Fibroblast of lung (primary cell): ENCODE results near the gene RASGRF2. TPM values are rescaled to one million over a fixed set of nuclear protein-coding genes. Genes with fewer than 3 reads are reported as not detected.

Experiments used
- DNase-seq, 2 donors: peaks; one replicate each; pipeline versions ENCODE4 v3.0.0 to v3.0.0-alpha.2; 2010; ENCODE audit warnings: low read depth in 2 of 2
- H2AFZ ChIP-seq: 2 replicates; pipeline ENCODE4 v1.5.1; 2012; ENCODE audit warnings: low read length, control low read depth, inconsistent platforms
- H3K27ac ChIP-seq: 2 replicates; pipeline ENCODE4 v1.5.1; 2011; ENCODE audit warnings: low read length, control low read depth; ENCODE audit not compliant: insufficient read depth
- H3K27me3 ChIP-seq: 2 replicates; pipeline ENCODE4 v1.5.1; 2011; ENCODE audit warnings: mild to moderate bottlenecking, low read length; ENCODE audit not compliant: control insufficient read depth, insufficient read depth
- H3K36me3 ChIP-seq: 2 replicates; pipeline ENCODE4 v1.5.1; 2011; ENCODE audit warnings: low read length; ENCODE audit not compliant: control insufficient read depth, insufficient read depth
- H3K4me1 ChIP-seq: 2 replicates; pipeline ENCODE4 v1.5.1; 2011; ENCODE audit warnings: low read length; ENCODE audit not compliant: control insufficient read depth, insufficient read depth; ENCODE audit errors: extremely low read depth
- H3K4me2 ChIP-seq: 2 replicates; pipeline ENCODE4 v1.5.1; 2011; ENCODE audit warnings: low read length, control low read depth; ENCODE audit not compliant: insufficient read depth; ENCODE audit errors: extremely low read depth
- H3K4me3 ChIP-seq, 4 experiments: fragments of 200-600 bp in 1 of 4; sonication (generic) in 1 of 4; replicated peaks in 1 of 4; 2 replicates each; pipeline ENCODE4 v1.5.1; 2011 to 2016; ENCODE audit warnings: low read length in 4 of 4, low read depth in 3 of 4, mild to moderate bottlenecking in 3 of 4, control low read depth in 2 of 4, inconsistent platforms in 1 of 4, mixed read lengths in 1 of 4; ENCODE audit not compliant: insufficient read depth in 1 of 4; ENCODE audit errors: control extremely low read depth in 1 of 4
- H3K79me2 ChIP-seq: 2 replicates; pipeline ENCODE4 v1.5.1; 2012; ENCODE audit warnings: mild to moderate bottlenecking, low read length, inconsistent platforms; ENCODE audit not compliant: control insufficient read depth, insufficient read depth
- H3K9ac ChIP-seq: 2 replicates; pipeline ENCODE4 v1.5.1; 2011; ENCODE audit warnings: mild to moderate bottlenecking, low read length, control low read depth; ENCODE audit not compliant: insufficient read depth
- H3K9me3 ChIP-seq: 2 replicates; pipeline ENCODE4 v1.5.1; 2012; ENCODE audit warnings: low read depth, low read length; ENCODE audit not compliant: control insufficient read depth, insufficient read depth
- H4K20me1 ChIP-seq: 2 replicates; pipeline ENCODE4 v1.5.1; 2011; ENCODE audit warnings: low read length; ENCODE audit not compliant: control insufficient read depth, insufficient read depth; ENCODE audit errors: extremely low read depth
- CTCF ChIP-seq, 2 donors: IDR thresholded peaks in 1 of 2; conservative IDR thresholded peaks in 1 of 2; 1 replicate in 1 of 2; 2 replicates in 1 of 2; pipeline ENCODE4 v1.5.1; 2011 to 2012; ENCODE audit warnings: low read length in 2 of 2, control low read depth in 1 of 2, inconsistent platforms in 1 of 2, low read depth in 1 of 2, mild to moderate bottlenecking in 1 of 2
- EZH2 ChIP-seq: IDR thresholded peaks from 2 replicates; pipeline ENCODE4 v1.5.1; 2012; ENCODE audit warnings: low read length, control low read depth, mild to moderate bottlenecking; ENCODE audit errors: missing control alignments
- polyA plus RNA-seq, 2 donors: library from polyadenylated mRNA; depleted of rRNA in 1 of 2; stranded (reverse) in 1 of 2; unstranded in 1 of 2; fragments of >200 nt; gene quantifications; 2 replicates each; pipeline ENCODE4 v1.2.1, GENCODE V29; 2011 to 2012; ENCODE audit warnings: missing spikeins in 1 of 2
- total RNA-seq: library from RNA; depleted of rRNA; stranded (reverse); fragments of >200 nt; gene quantifications from 2 replicates; pipeline ENCODE4 v1.2.1, GENCODE V29; 2014

RASGRF2 gene
- total and polyA plus RNA-seq, 2 donors (not counting 1 experiment from before 2014, with no cell fraction given): 3.5 to 19.5 TPM

GRCh38 chr5:80957031-80957761 is 3.0 kb upstream of the RASGRF2 start:
- peaks cover 15% of the 10 kb centered on the region for H3K79me2 ChIP-seq
- H3K4me3 ChIP-seq: no peak overlapping the region
- H3K9me3 ChIP-seq: no peaks in the 10 kb centered on the region
- TF ChIP-seq EZH2: no peak
- no peak for TF ChIP-seq CTCF (conservative IDR thresholded peaks at IDR 0.05 in 1 of 2, IDR thresholded peaks at IDR 0.05 in 1 of 2; ENCODE audit: low read depth in 1 of 2, low read length in 2 of 2)
- no peaks in the 10 kb centered on the region for H3K27me3 ChIP-seq
- H3K36me3 ChIP-seq: no peaks in the 10 kb centered on the region
- no peak overlapping the region for H3K27ac ChIP-seq
- DNase-seq: peak; percentile 16 to 75
- H3K4me2 ChIP-seq: no peak overlapping the region
- H3K9ac ChIP-seq: no peak overlapping the region
- no peak overlapping the region for H2AFZ ChIP-seq
- H3K4me1 ChIP-seq: peaks cover 4% of the 10 kb centered on the region
- no peaks in the 10 kb centered on the region for H4K20me1 ChIP-seq

DNA sequence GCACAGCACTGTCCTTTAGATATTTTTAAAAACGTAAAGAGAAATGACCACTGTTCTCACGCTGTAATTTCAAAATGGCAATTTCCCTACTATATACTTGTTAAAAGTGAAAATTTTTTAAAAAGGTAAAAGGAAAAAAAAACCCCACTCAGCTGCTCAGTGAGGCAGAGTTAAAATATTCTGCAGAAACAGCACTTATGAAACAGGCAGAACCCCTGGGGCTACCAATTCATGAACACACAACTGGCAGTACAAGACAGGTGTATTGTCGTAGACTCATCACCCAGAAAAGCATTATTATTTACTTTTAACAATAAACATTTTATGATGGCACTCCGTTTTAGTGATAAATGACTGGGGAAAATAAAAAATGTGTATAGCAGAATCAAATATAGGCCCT is 1.5 kb upstream of the RASGRF2 start:
- Histone ChIP-seq H3K4me3 (no peak overlapping the region), H3K27me3 (no peaks in the 10 kb centered on the region), H3K4me2 (no peak overlapping the region), H3K27ac (no peak overlapping the region), H3K4me1 (peaks cover 8% of the 10 kb centered on the region), H4K20me1 (no peaks in the 10 kb centered on the region), H2AFZ (no peak overlapping the region), H3K9ac (no peak overlapping the region), H3K36me3 (no peaks in the 10 kb centered on the region), H3K9me3 (no peaks in the 10 kb centered on the region), H3K79me2 (peaks cover 25% of the 10 kb centered on the region)
- TF ChIP-seq CTCF (conservative IDR thresholded peaks at IDR 0.05 in 1 of 2, IDR thresholded peaks at IDR 0.05 in 1 of 2; ENCODE audit: low read depth in 1 of 2, low read length in 2 of 2) (no peak), EZH2 (no peak)
- DNase-seq: no peak

GRCh38 chr5:80959138-80959537 is 1.0 kb upstream of the RASGRF2 start:
- H3K27ac ChIP-seq: no peak overlapping the region
- peaks cover 9% of the 10 kb centered on the region for H3K4me1 ChIP-seq
- peaks cover 25% of the 10 kb centered on the region for H3K79me2 ChIP-seq
- no peak overlapping the region for H3K9ac ChIP-seq
- no peak for DNase-seq
- TF ChIP-seq CTCF (conservative IDR thresholded peaks at IDR 0.05 in 1 of 2, IDR thresholded peaks at IDR 0.05 in 1 of 2; ENCODE audit: low read depth in 1 of 2, low read length in 2 of 2): no peak
- no peak overlapping the region for H3K4me2 ChIP-seq
- H3K4me3 ChIP-seq: no peak overlapping the region
- H3K36me3 ChIP-seq: no peaks in the 10 kb centered on the region
- H3K9me3 ChIP-seq: no peaks in the 10 kb centered on the region
- H2AFZ ChIP-seq: no peak overlapping the region
- H3K27me3 ChIP-seq: no peaks in the 10 kb centered on the region
- no peaks in the 10 kb centered on the region for H4K20me1 ChIP-seq
